GDM1 (cell line): ENCODE measurements around the gene METTL27.
"Not testable (repeated sequence)": the region's sequence is repeated elsewhere in the genome, so short reads cannot be mapped to it uniquely, and the experiment has no call there.

ENCODE experiments used
- DNase-seq: peaks from one replicate; lab custom pipeline; 2025; lab: John Stamatoyannopoulos, UW

METTL27 gene

DNA sequence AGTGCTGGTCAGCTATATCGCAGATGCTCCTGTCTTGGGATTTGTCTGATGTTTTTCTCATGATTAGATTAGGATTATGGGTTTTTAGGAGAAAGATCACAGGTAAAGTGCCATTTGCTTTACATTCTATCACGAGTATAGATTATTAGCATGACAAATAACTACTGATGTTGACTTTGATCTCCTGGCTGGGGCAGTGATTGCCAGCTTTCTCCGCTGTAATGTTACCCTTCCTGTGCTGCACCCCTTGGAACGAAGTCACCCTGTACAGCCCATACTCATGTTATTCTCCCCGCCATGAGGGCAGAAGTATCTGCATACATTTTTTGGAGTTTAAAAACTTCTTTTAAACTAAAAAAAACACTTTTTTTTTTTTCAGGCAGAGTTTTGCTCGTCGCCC, 22.3 kb downstream of the METTL27 start:
- no peak for DNase-seq

DNA sequence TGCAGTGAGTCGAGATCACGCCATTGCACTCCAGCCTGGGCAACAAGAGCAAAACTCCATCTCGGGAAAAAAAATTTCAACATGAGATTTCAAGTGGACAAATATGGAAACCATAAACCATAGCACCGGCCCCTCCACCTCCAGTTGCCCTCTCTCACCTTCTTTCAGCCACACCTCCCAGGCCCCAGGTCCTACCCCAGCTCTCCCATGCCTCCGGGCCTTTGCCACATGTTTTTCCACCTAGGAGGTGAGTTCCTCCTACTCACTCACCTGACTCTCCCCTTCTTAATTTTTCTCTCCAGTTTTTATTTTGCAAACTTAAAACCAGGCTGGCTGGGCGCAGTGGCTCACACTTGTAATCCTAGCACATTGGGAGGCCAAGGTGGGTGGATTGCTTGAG, 25.2 kb downstream of the METTL27 start:
- DNase-seq, result no peak

DNA sequence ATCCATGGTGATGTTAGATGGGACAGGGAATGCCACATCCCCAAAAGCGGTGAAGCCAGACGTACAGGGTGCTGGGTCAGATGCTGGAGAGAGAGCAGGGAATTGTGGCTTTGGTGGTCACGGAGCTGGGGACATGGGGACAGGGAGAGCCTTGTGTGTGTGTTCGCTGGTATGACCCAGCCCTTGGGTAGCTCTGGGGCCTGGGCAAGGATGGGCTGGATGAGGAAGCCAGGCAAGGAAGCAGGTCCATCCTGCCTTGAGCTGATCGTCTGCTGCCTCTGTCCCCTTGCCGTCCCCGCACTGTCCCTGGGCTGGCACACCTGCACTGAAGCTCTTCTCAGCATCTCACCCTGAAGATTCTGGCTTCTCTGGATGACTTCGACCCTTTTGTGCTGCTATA, 26.9 kb downstream of the METTL27 start:
- no peak for DNase-seq

DNA sequence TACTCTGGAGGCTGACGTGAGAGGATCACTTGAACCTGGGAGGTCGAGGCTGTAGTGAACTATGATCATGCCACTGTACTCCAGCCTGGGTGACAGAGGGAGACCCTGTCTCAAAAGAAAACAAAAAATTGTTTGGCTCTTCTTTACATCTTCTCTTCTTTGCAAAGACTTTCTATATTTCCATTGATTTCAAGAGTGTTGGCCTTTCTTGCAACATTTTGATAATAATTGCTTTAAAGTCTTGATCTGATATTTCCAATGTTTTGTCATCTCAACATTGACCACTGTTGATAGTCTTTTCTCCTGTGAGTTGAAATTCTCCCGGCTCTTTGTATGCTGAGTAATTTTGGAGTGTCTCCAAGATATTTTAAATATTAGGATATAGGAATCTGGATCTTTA, 29.3 kb downstream of the METTL27 start:
- DNase-seq, result no peak

DNA sequence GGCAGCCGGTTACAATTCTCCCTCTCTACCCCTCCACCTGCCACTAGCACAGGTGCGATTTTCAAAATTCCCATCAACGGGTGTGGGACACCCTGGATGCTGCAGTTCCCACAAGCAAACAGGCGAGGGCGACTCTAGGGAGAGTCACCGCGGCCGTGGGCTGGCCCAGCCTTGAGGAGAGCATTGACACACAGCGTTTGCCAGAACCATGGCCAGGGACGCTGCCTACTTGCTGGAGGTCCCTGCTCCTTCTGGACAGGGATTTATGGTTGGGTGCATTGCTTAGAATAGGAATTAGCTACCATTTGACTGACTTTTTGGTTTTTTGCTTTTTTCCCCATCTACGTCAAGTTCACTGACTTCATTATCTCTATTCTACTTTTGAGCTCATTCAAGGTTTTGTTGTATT, 30.6 kb downstream of the METTL27 start:
- peak; percentile 29 for DNase-seq

DNA sequence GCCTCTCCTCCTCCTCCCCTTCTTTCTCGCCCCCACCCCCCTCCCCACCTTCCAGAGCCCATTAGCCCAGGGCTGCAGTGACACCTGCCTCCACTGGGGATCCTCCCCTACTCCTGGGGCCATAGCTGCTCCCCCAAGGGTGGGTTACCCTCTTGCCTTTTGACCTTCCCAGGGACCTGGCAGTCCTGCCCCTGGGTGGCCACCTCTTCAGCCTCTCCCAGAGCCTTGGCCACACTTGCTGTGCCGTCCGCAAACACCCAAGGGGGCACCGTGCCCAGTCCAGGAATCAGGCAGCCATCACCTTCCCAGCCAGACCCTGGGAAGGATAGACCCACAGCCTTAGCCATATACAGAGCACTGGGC, 31.3 kb downstream of the METTL27 start:
- no peak for DNase-seq

DNA sequence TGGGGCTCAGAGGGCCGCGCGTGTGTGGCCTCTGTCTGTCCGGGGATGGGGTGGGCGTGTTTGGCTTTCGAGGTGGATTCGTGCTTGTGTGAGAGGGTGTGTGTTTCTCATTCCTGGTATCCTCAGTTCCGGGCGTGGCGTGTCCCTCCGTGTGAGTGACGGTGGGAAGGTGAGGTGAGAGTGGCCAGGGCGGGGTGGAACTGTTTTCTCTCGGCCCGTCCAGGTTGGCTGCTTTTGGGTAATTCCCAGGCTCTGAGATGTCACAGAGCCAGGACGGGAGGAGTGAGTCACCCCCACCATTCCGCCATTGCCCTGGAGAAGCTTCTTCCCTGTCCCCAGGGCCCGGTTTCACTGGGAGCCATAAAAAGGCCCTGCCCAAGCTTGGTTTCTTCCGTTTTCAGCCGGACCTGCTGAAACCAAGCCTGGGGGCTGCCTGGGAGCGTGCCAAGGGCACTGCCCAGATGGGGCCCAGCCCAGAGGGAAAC, 32.8 kb downstream of the METTL27 start:
- no peak for DNase-seq

DNA sequence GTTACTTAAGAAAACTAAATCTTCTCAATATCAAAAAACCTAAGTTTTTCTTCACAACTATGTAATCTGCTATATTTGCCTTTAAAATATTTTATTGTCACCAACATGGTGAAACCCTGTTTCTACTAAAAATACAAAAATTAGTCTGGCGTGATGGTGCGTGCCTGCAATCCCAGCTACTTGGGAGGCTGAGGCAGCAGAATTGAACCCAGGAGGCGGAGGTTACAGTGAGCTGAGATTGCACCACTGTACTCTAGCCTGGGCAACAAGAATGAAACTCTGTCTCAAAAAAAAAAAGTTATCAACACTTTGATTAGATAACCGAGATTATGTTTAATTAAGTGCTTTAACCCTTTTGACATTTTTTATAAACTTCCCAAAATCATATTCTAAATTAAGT, 39.9 kb downstream of the METTL27 start:
- DNase-seq, result no peak

DNA sequence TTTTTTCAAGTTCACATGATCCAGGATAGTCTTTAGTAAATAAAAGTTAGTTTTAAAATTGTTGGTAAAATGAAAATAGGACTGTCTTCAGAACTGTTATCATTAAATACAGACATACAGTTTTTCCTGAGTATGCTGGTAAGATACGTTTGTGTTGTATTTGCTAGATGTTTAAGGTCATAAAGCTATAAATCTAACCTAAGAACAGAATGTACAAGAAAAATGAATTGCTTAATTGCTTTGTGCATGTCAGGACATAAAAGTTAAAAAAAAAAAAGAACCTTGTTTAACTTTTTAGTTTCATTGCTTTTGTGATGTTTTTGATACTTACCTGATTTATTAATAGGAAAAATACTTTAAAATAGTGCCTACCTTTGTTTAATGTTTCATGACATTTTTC, 40.7 kb downstream of the METTL27 start:
- no peak for DNase-seq

DNA sequence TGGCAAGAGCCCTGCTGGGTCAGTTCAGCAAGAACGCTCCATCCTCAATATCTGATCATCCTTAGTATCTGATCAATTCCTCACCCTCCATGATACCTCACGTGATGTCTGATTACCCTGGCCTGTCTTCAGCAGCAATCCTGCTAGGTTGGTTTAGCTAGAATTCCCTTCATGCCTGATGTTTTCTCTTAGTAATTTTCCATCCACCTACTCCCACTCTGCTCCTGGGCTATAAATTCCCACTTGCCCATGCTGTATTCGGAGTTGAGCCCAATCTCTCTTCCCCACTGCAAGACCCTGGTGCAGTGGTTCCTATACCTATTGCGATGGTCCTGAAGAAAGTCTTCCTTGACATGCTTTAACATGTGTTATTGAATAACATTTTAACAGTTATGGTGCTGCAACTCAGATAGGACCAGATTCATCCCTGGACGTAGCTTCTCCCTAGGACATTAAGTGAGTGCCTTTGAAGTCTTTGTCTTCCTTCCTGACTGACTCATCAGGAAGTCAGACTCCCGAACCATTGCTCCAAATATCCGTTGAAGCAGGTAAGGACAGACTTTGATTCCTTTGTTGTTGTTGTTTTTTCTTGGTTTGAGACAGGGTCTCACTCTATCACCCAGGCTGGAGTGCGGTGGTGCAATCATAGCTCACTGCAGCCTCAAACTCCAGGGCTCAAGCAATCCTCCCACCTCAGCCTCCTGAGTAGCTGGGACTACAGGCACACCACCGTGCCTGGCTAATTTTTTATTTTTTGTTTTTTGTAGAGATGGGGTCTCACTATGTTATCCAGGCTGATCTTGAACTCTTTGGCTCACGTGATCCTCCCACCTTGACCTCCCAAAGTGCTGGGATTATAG, 42.8 kb downstream of the METTL27 start:
- no peak for DNase-seq

DNA sequence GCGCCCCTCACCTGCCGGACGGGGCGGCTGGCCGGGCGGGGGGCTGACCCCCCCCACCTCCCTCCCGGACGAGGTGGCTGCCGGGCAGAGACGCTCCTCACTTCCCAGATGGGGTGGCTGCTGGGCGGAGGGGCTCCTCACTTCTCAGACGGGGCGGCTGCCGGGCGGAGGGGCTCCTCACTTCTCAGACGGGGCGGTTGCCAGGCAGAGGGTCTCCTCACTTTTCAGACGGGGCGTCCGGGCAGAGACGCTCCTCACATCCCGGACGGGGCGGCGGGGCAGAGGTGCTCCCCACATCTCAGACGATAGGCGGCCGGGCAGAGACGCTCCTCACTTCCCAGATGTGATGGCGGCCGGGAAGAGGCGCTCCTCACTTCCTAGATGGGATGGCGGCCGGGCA, 45.1 kb downstream of the METTL27 start:
- DNase-seq, result not testable (repeated sequence)

DNA sequence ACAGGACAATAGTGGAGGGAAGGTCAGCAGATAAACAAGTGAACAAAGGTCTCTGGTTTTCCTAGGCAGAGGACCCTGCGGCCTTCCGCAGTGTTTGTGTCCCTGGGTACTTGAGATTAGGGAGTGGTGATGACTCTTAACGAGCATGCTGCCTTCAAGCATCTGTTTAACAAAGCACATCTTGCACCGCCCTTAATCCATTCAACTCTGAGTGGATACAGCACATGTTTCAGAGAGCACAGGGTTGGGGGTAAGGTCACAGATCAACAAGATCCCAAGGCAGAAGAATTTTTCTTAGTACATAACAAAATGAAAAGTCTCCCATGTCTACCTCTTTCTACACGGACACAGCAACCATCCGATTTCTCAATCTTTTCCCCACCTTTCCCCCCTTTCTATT, 45.7 kb downstream of the METTL27 start:
- DNase-seq, result not testable (repeated sequence)

DNA sequence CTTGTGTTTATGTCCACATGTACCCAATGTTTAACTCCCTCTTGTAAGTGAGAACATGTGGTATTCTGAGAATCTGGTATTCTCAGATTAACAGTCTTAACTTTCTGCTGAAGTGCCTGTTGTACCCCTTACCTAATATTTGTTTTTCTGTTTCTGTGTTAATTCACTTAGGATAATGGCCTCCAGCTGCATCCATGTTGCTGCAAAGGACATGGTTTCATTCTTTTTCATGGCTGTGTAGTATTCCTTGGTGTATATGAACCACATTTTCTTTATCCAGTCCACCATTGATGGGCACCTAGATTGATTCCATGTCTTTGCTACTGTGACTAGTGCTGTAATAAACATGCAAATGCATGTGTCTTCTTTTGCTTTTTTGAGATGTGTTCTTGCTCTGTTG, 47.1 kb downstream of the METTL27 start:
- DNase-seq, result not testable (repeated sequence)

DNA sequence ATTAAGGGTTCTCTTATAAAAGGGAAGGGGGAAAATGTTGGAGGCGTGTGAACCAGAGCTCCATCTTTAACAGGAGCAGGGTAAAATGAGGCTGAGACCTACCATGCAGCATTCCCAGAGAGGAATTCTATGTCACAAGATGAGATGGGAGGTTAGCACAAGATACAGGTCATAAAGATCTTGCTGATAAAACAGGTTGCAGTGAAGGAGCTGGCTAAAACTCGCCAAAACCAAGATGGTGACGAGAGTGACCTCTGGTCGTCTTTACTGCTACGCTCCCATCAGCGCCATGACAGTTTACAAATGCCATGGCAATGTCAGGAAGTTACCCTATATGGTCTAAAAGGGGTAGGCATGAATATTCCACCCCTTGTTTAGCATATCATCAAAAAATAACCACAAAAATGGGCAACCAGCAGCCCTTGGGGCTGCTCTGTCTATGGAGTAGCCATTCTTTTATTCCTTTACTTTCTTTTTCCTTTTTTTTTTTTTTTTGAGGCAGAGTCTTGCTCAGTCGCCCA, 51.1 kb downstream of the METTL27 start:
- DNase-seq, result not testable (repeated sequence)

DNA sequence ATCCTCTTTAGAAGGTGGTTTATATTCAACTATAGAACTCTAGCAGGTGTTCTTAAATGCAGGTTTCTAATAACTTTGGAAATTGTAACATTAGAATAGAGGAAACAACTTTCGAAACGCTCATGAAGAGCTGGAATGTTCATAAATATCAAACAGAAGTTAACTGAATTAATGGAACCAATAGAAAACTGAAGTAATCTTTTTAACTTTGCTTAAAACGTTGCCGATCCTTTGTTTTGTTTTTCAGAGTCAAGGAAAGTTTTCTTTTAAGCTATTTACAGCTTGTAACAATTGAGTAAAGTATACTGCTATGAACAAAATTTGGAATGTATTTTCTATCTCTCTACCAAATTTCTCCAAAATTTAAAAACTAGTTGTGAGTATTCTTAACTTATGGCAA, 53.3 kb downstream of the METTL27 start:
- DNase-seq, result no peak

DNA sequence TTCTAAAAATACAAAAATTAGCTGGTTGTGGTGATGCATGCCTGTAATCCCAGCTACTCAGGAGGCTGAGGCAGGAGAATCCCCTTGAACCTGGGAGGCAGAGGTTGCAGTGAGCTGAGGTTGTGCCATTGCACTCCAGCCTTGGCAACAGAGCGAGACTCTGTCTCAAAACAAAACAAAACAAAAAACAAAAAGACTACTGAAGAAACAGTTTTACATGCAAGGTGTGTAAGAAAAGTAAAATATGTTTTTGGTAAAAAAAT, 54.6 kb downstream of the METTL27 start:
- DNase-seq, result not testable (repeated sequence)

DNA sequence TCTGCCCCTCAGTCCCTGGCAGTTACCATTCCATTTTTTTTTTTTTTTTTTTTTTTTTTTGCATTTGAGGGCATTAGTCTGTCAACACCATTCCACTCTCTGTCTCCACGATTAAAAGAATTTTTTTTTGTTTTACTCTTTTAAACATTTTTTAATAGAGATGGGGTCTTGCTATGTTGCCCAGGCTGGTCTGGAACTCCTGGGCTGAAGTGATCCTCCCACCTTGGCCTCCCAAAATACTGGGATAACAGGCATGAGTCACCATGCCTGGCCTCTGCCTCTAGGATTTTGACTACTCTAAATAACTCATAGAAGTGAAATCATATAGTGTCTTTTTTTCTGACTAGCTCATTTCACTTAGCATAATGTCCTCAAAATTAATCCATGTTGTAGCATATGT, 55.7 kb downstream of the METTL27 start:
- no peak for DNase-seq
